ENCODE data around the gene SFXN1.
"Not testable (repeated sequence)": the region's sequence is repeated elsewhere in the genome, so short reads cannot be mapped to it uniquely, and the experiment has no call there.

SFXN1 gene

GRCh38 chr5:175477440-175477839 is 920 bp upstream of the SFXN1 start:
- peaks cover 43% of the 10 kb centered on the region for H3K36me3 Mint-ChIP-seq
- DNase-seq (ENCODE audit: low spot score in 2 of 2) (no peak), ATAC-seq (no peak)
- H3K27ac Mint-ChIP-seq: no peak overlapping the region
- no peaks in the 10 kb centered on the region for H3K9me3 Mint-ChIP-seq
- H3K4me1 Mint-ChIP-seq: peaks cover 39% of the 10 kb centered on the region
- H3K4me3 Mint-ChIP-seq: peak overlapping the region; percentile 90

GRCh38 chr5:175478008-175478383 is 364 bp upstream of the SFXN1 start:
- H3K4me1 Mint-ChIP-seq: peaks cover 41% of the 10 kb centered on the region
- peak overlapping the region; percentile 92 for H3K27ac Mint-ChIP-seq
- no peaks in the 10 kb centered on the region for H3K9me3 Mint-ChIP-seq
- DNase-seq (ENCODE audit: low spot score in 2 of 2) (no peak), ATAC-seq (no peak)
- peaks cover 48% of the 10 kb centered on the region for H3K36me3 Mint-ChIP-seq
- peak overlapping the region; percentile 90 for H3K4me3 Mint-ChIP-seq

- no peak for ATAC-seq
- H3K4me1 Mint-ChIP-seq: peaks cover 54% of the 10 kb centered on the region
- peak overlapping the region; percentile 90 for H3K4me3 Mint-ChIP-seq
- H3K9me3 Mint-ChIP-seq: no peaks in the 10 kb centered on the region
- no peak for DNase-seq (ENCODE audit: low spot score in 2 of 2)
- peaks cover 61% of the 10 kb centered on the region for H3K36me3 Mint-ChIP-seq
- peak overlapping the region; percentile 92 for H3K27ac Mint-ChIP-seq
These were observed 943 bp downstream of the SFXN1 start for GRCh38 chr5:175479125-175479881.

DNA sequence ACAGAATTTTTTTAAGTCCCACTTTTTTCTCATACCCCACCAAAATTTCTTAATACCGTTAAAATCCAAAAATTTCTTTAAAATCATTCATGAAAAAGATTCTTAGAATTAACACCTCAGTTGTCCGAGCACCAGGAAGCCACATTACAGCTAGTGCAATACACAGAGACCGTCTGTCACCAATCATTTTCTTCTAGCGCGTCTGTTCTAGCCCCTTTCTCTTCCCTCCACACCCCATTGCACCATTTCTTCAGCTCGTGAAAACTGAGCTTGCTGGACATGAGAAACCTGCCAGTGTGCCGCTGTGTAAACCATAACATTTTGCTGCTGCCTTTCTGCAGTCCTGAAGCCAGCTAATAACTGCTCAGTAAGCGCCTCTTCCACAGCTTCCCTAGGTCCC is 5.0 kb downstream of the SFXN1 start:
- DNase-seq (ENCODE audit: low spot score in 2 of 2): no peak
- H3K36me3 Mint-ChIP-seq: peaks cover 96% of the 10 kb centered on the region
- peak overlapping the region; percentile 3 for H3K4me3 Mint-ChIP-seq
- H3K4me1 Mint-ChIP-seq: peaks cover 80% of the 10 kb centered on the region
- peak overlapping the region; percentile 30 for H3K27ac Mint-ChIP-seq
- ATAC-seq: no peak
- no peaks in the 10 kb centered on the region for H3K9me3 Mint-ChIP-seq

DNA sequence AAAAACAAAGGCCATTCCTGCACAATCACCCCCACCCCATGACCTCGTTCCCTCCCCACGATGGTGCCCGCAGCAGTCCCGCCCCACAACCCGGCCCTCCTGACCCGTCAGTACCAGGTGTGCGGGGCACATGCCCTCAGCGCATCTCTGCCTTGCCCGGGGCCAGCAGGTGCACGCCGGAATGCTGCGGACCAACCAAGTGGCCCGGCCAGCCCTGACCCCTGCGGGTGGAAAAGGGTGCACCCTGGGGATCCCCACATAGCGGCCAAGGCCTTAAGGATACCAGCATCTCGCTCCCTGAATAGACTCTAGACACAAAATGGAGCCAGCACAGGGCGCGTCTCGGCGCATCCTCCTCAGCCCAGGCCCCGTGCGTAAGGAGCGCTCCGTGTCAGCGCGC is 6.0 kb downstream of the SFXN1 start:
- Mint-ChIP-seq H3K36me3 (peaks cover 100% of the 10 kb centered on the region), H3K4me3 (no peak overlapping the region), H3K27ac (no peak overlapping the region), H3K4me1 (peaks cover 89% of the 10 kb centered on the region), H3K9me3 (no peaks in the 10 kb centered on the region)
- DNase-seq (ENCODE audit: low spot score in 2 of 2) (no peak), ATAC-seq (no peak)

GRCh38 chr5:175484829-175485228 is 6.5 kb downstream of the SFXN1 start:
- Mint-ChIP-seq H3K4me3 (no peak overlapping the region), H3K9me3 (no peaks in the 10 kb centered on the region), H3K36me3 (peaks cover 100% of the 10 kb centered on the region), H3K27ac (no peak overlapping the region), H3K4me1 (peaks cover 89% of the 10 kb centered on the region)
- DNase-seq (ENCODE audit: low spot score in 2 of 2): no peak
- no peak for ATAC-seq

GRCh38 chr5:175485631-175486030 is 7.3 kb downstream of the SFXN1 start:
- H3K4me3 Mint-ChIP-seq: no peak overlapping the region

DNA sequence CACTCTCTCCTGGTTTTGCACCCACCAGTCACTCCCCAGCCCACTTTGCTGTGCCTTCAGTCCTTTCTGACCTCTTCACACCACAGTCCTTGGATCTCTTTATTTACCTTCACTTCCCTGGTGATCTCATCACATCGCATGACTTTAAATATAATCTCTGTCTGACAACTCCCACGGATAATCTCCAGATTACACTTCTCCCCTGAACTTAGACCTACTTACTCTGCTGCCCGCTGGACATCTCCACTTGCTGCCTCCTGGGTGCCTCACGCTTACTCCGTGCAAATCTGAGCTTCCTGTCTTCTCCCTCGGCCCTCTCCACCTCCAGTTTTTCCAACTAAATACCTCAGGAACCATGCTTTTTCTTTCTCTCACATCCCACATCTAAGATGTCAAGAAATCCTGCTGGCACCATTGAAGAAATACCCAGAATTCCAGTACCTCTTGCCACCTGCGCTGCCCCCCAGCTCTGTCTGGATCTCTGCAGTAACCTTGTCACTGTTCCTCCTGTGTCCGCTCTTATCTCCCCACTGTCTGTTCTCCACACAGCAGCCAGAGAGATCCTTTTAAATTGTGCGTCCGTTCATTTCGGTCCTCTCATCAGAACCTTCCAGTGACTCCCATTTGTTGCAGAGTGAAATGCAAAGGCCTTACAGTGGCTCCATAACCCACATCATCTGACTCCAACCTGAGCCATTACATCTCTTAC is 9.3 kb downstream of the SFXN1 start:
- no peak overlapping the region for H3K27ac Mint-ChIP-seq
- ATAC-seq: no peak
- no peak overlapping the region for H3K4me3 Mint-ChIP-seq
- H3K4me1 Mint-ChIP-seq: peaks cover 71% of the 10 kb centered on the region
- H3K9me3 Mint-ChIP-seq: no peaks in the 10 kb centered on the region
- DNase-seq (ENCODE audit: low spot score in 2 of 2): no peak
- H3K36me3 Mint-ChIP-seq: peaks cover 100% of the 10 kb centered on the region

More at GRCh38 chr5:175485631-175486030, 7.3 kb downstream of the SFXN1 start:
- peaks cover 100% of the 10 kb centered on the region for H3K36me3 Mint-ChIP-seq
- H3K9me3 Mint-ChIP-seq: no peaks in the 10 kb centered on the region
- H3K27ac Mint-ChIP-seq: no peak overlapping the region
- no peak for DNase-seq (ENCODE audit: low spot score in 2 of 2)
- peaks cover 89% of the 10 kb centered on the region for H3K4me1 Mint-ChIP-seq
- no peak for ATAC-seq

DNA sequence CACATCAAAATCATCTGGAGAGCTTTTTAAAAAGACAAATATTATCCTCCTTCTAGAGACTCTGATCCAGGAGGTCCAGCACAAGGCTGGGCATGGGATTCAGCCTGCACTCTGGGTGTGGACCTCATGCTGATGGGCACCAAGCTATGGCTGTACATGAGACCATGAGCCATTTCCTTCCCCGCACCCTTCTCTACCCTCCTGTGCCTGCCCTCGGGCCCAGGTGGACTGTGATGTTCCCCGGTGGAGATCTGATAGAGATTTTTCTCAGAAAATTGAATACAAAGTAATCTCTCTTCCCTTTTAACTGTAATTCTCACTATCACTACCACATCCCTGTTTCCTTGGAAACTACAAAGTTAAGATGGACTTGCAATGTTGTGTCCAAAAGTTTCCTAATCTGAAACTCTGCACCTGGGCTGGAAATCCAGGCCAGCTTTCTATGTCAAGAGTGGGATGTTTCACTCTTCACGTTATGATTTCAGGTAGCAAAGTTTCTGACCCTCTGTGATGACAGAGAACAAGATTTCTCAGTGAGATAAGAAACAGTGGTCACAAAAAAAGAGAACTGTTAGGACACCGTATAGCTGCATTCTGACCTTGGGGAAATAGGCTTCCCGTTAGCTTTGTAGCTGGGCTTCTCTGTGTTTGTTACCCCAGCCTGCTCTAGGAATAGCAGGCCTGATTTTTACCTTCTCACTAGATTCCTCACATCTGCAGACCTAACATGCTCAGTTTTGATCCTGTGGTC is 11.5 kb downstream of the SFXN1 start:
- H3K9me3 Mint-ChIP-seq: no peaks in the 10 kb centered on the region
- DNase-seq (ENCODE audit: low spot score in 2 of 2) (no peak), ATAC-seq (no peak)
- H3K4me1 Mint-ChIP-seq: peaks cover 54% of the 10 kb centered on the region
- H3K27ac Mint-ChIP-seq: peak overlapping the region; percentile 52
- no peak overlapping the region for H3K4me3 Mint-ChIP-seq
- H3K36me3 Mint-ChIP-seq: peaks cover 100% of the 10 kb centered on the region

DNA sequence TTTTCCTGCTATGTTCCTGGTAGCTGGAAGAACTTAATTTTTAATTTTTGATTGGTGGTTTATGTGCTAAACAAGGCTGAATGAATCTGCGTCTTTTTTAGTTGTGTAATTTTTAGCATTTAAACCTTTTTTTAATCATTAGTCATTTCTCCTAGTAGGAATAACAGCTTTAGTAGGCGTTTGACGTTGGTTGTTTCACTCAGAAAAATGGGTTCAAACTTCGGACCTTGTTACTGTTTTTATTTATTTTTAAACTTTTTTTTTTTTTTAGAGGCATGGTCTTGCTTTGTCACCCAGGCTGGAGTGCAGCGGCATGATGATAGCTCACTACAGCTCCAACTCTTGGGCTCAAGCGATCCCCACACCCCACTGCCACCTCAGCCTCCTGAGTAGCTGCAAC is 12.9 kb downstream of the SFXN1 start:
- no peak overlapping the region for H3K27ac Mint-ChIP-seq
- ATAC-seq (no peak), DNase-seq (ENCODE audit: low spot score in 2 of 2) (no peak)
- H3K9me3 Mint-ChIP-seq: no peaks in the 10 kb centered on the region
- H3K4me1 Mint-ChIP-seq: peaks cover 48% of the 10 kb centered on the region
- no peak overlapping the region for H3K4me3 Mint-ChIP-seq
- peaks cover 100% of the 10 kb centered on the region for H3K36me3 Mint-ChIP-seq

DNA sequence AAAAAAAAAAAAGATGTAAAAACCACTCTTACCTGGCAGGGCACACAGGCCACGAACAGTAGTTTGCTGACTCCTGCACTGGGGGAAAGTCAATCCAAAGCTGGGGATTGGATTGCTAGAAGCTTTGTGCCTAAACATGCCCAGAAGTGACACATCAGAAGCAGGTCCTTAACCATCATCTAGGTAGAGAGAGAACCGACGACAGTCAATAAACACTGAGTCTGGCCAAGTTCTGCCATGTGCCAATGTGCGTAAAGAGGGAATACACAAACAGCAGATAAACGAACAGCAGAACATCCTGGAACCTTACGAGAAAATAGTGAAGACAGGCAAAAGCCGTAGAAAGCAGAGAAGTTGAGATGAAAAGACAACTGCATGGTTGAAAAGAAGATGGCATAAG is 14.9 kb downstream of the SFXN1 start:
- Mint-ChIP-seq H3K4me1 (peaks cover 33% of the 10 kb centered on the region), H3K4me3 (no peak overlapping the region), H3K27ac (no peak overlapping the region), H3K9me3 (no peaks in the 10 kb centered on the region), H3K36me3 (peaks cover 100% of the 10 kb centered on the region)
- DNase-seq (ENCODE audit: low spot score in 2 of 2): no peak
- ATAC-seq: no peak

DNA sequence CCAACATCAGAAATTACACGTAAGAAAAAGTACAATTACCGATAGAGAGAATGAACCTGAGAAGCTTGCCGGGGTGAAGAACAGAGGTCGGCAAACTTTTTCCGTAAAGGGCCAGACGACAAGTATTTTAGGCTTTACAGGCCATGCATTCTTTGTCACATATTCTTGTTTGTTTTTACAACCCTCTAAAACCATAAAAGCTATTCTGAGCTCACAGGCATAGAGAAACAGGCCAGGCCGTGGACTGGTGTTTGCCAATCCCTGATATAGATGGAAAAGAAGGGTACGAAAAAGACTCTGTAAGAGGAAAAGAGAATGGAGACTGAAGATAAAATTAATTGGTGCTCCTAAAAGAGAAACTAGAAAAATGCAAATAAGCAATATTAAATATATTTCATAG is 15.4 kb downstream of the SFXN1 start:
- peaks cover 28% of the 10 kb centered on the region for H3K4me1 Mint-ChIP-seq
- ATAC-seq (no peak), DNase-seq (ENCODE audit: low spot score in 2 of 2) (no peak)
- no peak overlapping the region for H3K4me3 Mint-ChIP-seq
- H3K36me3 Mint-ChIP-seq: peaks cover 100% of the 10 kb centered on the region
- no peak overlapping the region for H3K27ac Mint-ChIP-seq
- no peaks in the 10 kb centered on the region for H3K9me3 Mint-ChIP-seq

DNA sequence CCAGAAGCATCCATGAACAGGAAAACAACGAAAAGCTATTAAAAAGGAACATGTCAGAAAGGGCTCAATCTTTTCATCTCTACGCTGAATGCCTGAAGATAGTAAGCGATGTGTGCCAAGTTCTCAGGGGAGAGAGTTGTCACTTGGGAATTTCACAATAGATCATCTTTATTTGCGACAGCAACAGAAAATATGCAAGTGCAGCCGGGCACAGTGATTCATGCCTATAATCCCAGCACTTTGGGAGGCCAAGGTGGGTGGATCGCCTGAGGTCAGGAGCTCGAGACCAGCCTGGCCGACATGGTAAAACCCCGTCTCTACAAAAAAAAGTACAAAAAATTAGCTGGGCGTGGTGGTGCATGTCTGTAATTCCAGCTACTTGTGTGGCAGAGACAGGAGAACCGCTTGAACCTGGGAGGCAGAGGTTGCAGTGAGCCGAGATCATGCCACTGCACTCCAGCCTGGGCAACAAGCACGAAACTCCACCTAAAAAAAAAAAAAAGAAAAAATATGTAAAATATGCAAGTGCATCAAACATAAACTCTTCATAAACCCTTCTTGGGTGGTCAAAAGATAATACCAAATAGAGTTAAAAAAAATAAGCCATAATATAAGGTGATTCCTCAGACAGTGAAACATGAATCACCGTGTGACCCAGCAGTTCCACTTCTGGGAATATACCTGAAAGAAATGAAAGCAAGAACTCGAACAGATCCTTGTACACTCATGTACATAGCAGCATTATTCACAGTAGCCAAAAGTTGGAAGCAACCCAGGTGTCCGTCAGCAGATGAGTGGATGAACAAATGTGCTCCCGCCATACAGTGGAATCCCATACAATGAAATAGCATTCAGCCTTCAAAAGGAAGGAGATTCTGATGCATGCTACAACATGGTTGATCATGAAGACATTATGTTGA is 16.2 kb downstream of the SFXN1 start:
- Mint-ChIP-seq H3K4me3 (no peak overlapping the region), H3K4me1 (peaks cover 28% of the 10 kb centered on the region), H3K27ac (no peak overlapping the region), H3K9me3 (no peaks in the 10 kb centered on the region), H3K36me3 (peaks cover 100% of the 10 kb centered on the region)
- DNase-seq (ENCODE audit: low spot score in 2 of 2) (no peak), ATAC-seq (no peak)

GRCh38 chr5:175501759-175502158 is 23.4 kb downstream of the SFXN1 start:
- no peak for ATAC-seq
- no peak for DNase-seq (ENCODE audit: low spot score in 2 of 2)
- no peak overlapping the region for H3K27ac Mint-ChIP-seq
- H3K9me3 Mint-ChIP-seq: no peaks in the 10 kb centered on the region
- H3K4me3 Mint-ChIP-seq: no peak overlapping the region
- H3K36me3 Mint-ChIP-seq: peaks cover 99% of the 10 kb centered on the region
- peaks cover 8% of the 10 kb centered on the region for H3K4me1 Mint-ChIP-seq

DNA sequence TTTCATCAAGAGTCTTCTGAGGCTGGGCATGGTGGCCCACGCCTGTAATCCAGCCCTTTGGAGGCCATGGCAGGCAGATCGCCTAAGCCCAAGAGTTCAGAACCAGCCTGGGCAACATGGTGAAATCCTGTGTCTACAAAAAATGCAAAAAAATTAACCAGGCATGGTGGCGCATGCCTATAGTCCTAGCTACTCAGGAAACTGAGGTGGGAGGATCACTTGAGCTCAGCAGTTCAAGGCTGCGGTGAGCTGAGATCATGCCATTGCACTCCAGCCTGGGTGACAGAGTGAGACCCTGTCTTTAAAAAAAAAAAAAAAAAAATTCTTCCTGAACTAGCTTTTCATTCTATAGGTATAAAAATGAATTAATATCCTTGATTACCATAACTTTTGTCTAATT is 29.3 kb downstream of the SFXN1 start:
- H3K4me3 Mint-ChIP-seq; H3K9me3 Mint-ChIP-seq; H3K4me1 Mint-ChIP-seq; DNase-seq (ENCODE audit: low spot score in 2 of 2): not testable (repeated sequence)
- Mint-ChIP-seq H3K27ac (peak overlapping the region; percentile 1), H3K36me3 (peaks cover 98% of the 10 kb centered on the region)
- ATAC-seq: peak; percentile 71
